Activated gamma-delta T cell treated with Interleukin-2 at 50 U/mL for 16 hours (primary cell): ENCODE data around the gene ZNF618.

Experiments used
- DNase-seq: peaks from one replicate; pipeline ENCODE4 v3.0.0-alpha.2; 2020

Gene ZNF618

GRCh38 chr9:113935677-113936380, 59.7 kb downstream of the ZNF618 start:
- DNase-seq = no peak

GRCh38 chr9:113940077-113940476, 64.0 kb downstream of the ZNF618 start:
- DNase-seq = no peak

- DNase-seq = no peak
These were observed 64.9 kb downstream of the ZNF618 start for GRCh38 chr9:113941056-113941455.

- DNase-seq = no peak
These were observed 65.4 kb downstream of the ZNF618 start for GRCh38 chr9:113941526-113941925.

- no peak for DNase-seq
These were observed 67.3 kb downstream of the ZNF618 start for GRCh38 chr9:113943112-113944009.

GRCh38 chr9:113945784-113946183, 69.7 kb downstream of the ZNF618 start:
- DNase-seq = no peak

- DNase-seq = no peak
These were observed 70.5 kb downstream of the ZNF618 start for GRCh38 chr9:113946496-113947115.

- DNase-seq = no peak
These were observed 71.8 kb downstream of the ZNF618 start for GRCh38 chr9:113947941-113948340.

GRCh38 chr9:113948891-113949570, 72.9 kb downstream of the ZNF618 start:
- DNase-seq = no peak

GRCh38 chr9:113949571-113950078, 73.5 kb downstream of the ZNF618 start:
- DNase-seq = no peak

- no peak for DNase-seq
These were observed 74.3 kb downstream of the ZNF618 start for GRCh38 chr9:113950195-113951031.

- DNase-seq = no peak
These were observed 74.9 kb downstream of the ZNF618 start for GRCh38 chr9:113951032-113951372.

- DNase-seq = no peak
These were observed 76.6 kb downstream of the ZNF618 start for GRCh38 chr9:113952676-113953075.

GRCh38 chr9:113953531-113953930, 77.4 kb downstream of the ZNF618 start:
- no peak for DNase-seq

- no peak for DNase-seq
These were observed 78.5 kb downstream of the ZNF618 start for GRCh38 chr9:113954591-113954990.

GRCh38 chr9:113955076-113955752, 79.1 kb downstream of the ZNF618 start:
- DNase-seq = no peak

- no peak for DNase-seq
These were observed 80.8 kb downstream of the ZNF618 start for GRCh38 chr9:113956901-113957300.

- DNase-seq = no peak
These were observed 81.2 kb downstream of the ZNF618 start for GRCh38 chr9:113957351-113957750.

- DNase-seq = no peak
These were observed 81.8 kb downstream of the ZNF618 start for GRCh38 chr9:113957821-113958341.

GRCh38 chr9:113958556-113958955, 82.4 kb downstream of the ZNF618 start:
- no peak for DNase-seq

GRCh38 chr9:113960768-113961167, 84.7 kb downstream of the ZNF618 start:
- DNase-seq = no peak
